HCT116 (cell line): ENCODE results near the gene EEIG1. TPM values are rescaled to one million over a fixed set of nuclear protein-coding genes. Genes with fewer than 3 reads are reported as not detected.

Experiments used
- ATAC-seq: fragments of 200-7000 bp; cut with Tn5 transposase; 2 replicates; pipeline ENCODE4 v1.9.1; 2020; ENCODE audit warnings: mild to moderate bottlenecking, moderate library complexity
- BruUV-seq: library from RNA; stranded (reverse); fragments of 400-500 nt; replicated peaks from 2 replicates; lab custom pipeline; 2021; lab: Mats Ljungman, UMichigan
- CTCF ChIA-PET: fragments of 300-600 bp; sonication (Branson Sonifier 250); formaldehyde crosslinking; loops from one replicate; lab custom pipeline; 2021; ENCODE audit warnings: antibody characterized with exemption; lab: Charles Lee
- POLR2A ChIA-PET: fragments of 300-600, 350-600 bp; sonication (Branson Sonifier 250); formaldehyde crosslinking; loops from one replicate; lab custom pipeline; 2021; ENCODE audit warnings: antibody characterized with exemption; lab: Charles Lee
- RAD21 ChIA-PET, 2 experiments: fragments of 300-600 bp; sonication (Branson Sonifier 250); formaldehyde crosslinking; loops; one replicate each; lab custom pipeline; 2023; ENCODE audit warnings: low total read pairs in 2 of 2; ENCODE audit not compliant: uncharacterized antibody in 2 of 2, unreplicated experiment in 2 of 2, low non-redundant PET in 1 of 2; lab: Charles Lee
- DNase-seq: peaks from one replicate; pipeline ENCODE4 v3.0.0-alpha.2; 2010; ENCODE audit warnings: low read depth, low spot score
- H2AFZ ChIP-seq: fragments of 200-600 bp; shearing (Covaris generic), sonication (generic); 2 replicates; pipeline ENCODE4 v1.6.1; 2017; ENCODE audit warnings: low read depth, mixed run types, mixed read lengths, antibody characterized with exemption, low read length; ENCODE audit not compliant: poor library complexity, severe bottlenecking
- H3K27ac ChIP-seq: 2 replicates; pipeline ENCODE4 v1.5.1; 2012; ENCODE audit warnings: low read depth, low read length
- H3K27me3 ChIP-seq: fragments of 200-600 bp; sonication (generic); 2 replicates; pipeline ENCODE4 v1.6.1; 2016; ENCODE audit warnings: mixed run types, low read length, mixed read lengths; ENCODE audit not compliant: insufficient read depth
- H3K36me3 ChIP-seq, 2 experiments: fragments of 200-500 bp in 1 of 2; fragments of 200-600 bp in 1 of 2; sonication (Bioruptor generic) in 1 of 2; sonication (generic) in 1 of 2; 2 replicates each; pipeline versions ENCODE4 v1.5.1 to v1.6.1; 2014 to 2016; ENCODE audit warnings: low read length in 2 of 2, inconsistent platforms in 1 of 2, mixed read lengths in 1 of 2, mixed run types in 1 of 2; ENCODE audit not compliant: insufficient read depth in 2 of 2, control insufficient read depth in 1 of 2
- H3K4me1 ChIP-seq, 2 experiments: fragments of 200-600 bp in 1 of 2; sonication (generic) in 1 of 2; 2 replicates each; pipeline versions ENCODE4 v1.5.1 to v1.6.1; 2012 to 2017; ENCODE audit warnings: low read length in 2 of 2, inconsistent platforms in 1 of 2, mild to moderate bottlenecking in 1 of 2, mixed read lengths in 1 of 2, mixed run types in 1 of 2, moderate library complexity in 1 of 2; ENCODE audit not compliant: insufficient read depth in 2 of 2, control insufficient read depth in 1 of 2
- H3K4me2 ChIP-seq: fragments of 200-600 bp; sonication (generic); 2 replicates; pipeline ENCODE4 v1.6.1; 2017; ENCODE audit warnings: mixed run types, low read length, mixed read lengths
- H3K4me3 ChIP-seq, 2 experiments: fragments of 200-600 bp in 1 of 2; sonication (generic) in 1 of 2; replicated peaks in 1 of 2; 2 replicates each; pipeline ENCODE4 v1.5.1; 2011 to 2016; ENCODE audit warnings: low read length in 2 of 2, control low read depth in 1 of 2, low read depth in 1 of 2, mild to moderate bottlenecking in 1 of 2, mixed read lengths in 1 of 2, mixed run types in 1 of 2
- H3K79me2 ChIP-seq: fragments of 200-600 bp; sonication (generic); 2 replicates; pipeline ENCODE4 v1.6.1; 2017; ENCODE audit warnings: mild to moderate bottlenecking, mixed run types, low read length, moderate library complexity, mixed read lengths; ENCODE audit not compliant: insufficient read depth
- H3K9ac ChIP-seq: fragments of 200-600 bp; sonication (generic); 2 replicates; pipeline ENCODE4 v1.6.1; 2016; ENCODE audit warnings: low read length, mixed read lengths
- H3K9me2 ChIP-seq: fragments of 200-600 bp; sonication (generic), shearing (Covaris generic); 2 replicates; pipeline ENCODE4 v1.6.1; 2017; ENCODE audit warnings: mixed run types, mild to moderate bottlenecking, moderate library complexity; ENCODE audit not compliant: insufficient read depth
- H3K9me3 ChIP-seq, 2 experiments: fragments of 200-500 bp in 1 of 2; fragments of 200-600 bp in 1 of 2; sonication (Bioruptor generic) in 1 of 2; sonication (generic) in 1 of 2; 2 replicates each; pipeline ENCODE4 v1.6.1; 2014 to 2017; ENCODE audit warnings: low read length in 2 of 2, mixed read lengths in 2 of 2, inconsistent platforms in 1 of 2, low read depth in 1 of 2, mild to moderate bottlenecking in 1 of 2, mixed run types in 1 of 2, moderate library complexity in 1 of 2; ENCODE audit not compliant: control insufficient read depth in 1 of 2, insufficient read depth in 1 of 2
- H4K20me1 ChIP-seq: fragments of 200-600 bp; sonication (generic), shearing (Covaris generic); 2 replicates; pipeline ENCODE4 v1.6.1; 2017; ENCODE audit warnings: mixed run types, mild to moderate bottlenecking, moderate library complexity; ENCODE audit not compliant: insufficient read depth
- ATF3 ChIP-seq: IDR thresholded peaks from 2 replicates; pipeline ENCODE4 v1.6.1; 2012
- EZH2 ChIP-seq: fragments of 200-600 bp; sonication (generic); IDR thresholded peaks from 2 replicates; pipeline ENCODE4 v1.6.1; 2017; ENCODE audit warnings: antibody characterized with exemption, mixed run types
- REST ChIP-seq: IDR thresholded peaks from 2 replicates; pipeline ENCODE4 v1.6.1; 2012; ENCODE audit warnings: low read depth
- TCF7L2 ChIP-seq: IDR thresholded peaks from 2 replicates; pipeline ENCODE4 v1.7.0; 2011; ENCODE audit warnings: borderline replicate concordance, inconsistent platforms; ENCODE audit not compliant: insufficient read depth, insufficient read length; ENCODE audit errors: extremely low read depth
- intact Hi-C: fragments of 100-400 bp; cut with micrococcal nuclease; formaldehyde crosslinking; loops from 2 replicates; pipeline ENCODE4 v1.10.0; 2022
- total RNA-seq: library from RNA; stranded (reverse); gene quantifications from one replicate; pipeline ENCODE4 v1.2.1, GENCODE V29; 2021; ENCODE audit not compliant: unreplicated experiment

Gene EEIG1
- total RNA-seq, 1 experiment from 2014 or later = 44.2 TPM

- ChIA-PET POLR2A (no interaction called here), RAD21 (interaction anchor here in 1 of 2 experiments (0.6 kb wide), 1 partner anchor 14 kb away, joined by 3 read pairs; no protein-coding TSS in a partner anchor), CTCF (no interaction called here)
- peak overlapping the region; percentile 22 for H3K9ac ChIP-seq
- BruUV-seq = no TSS peak
- peak overlapping the region; percentile 31; the same call in 1 of the 2 replicates for H3K27ac ChIP-seq
- H3K9me2 ChIP-seq = no peaks in the 10 kb centered on the region
- DNase-seq (no peak), ATAC-seq (peak; percentile 23; the same call in 1 of the 2 replicates)
- H3K4me2 ChIP-seq = peak overlapping the region; percentile 41
- H3K27me3 ChIP-seq = no peaks in the 10 kb centered on the region
- peaks cover 43% of the 10 kb centered on the region for H3K79me2 ChIP-seq
- intact Hi-C loops = no loop called here
- H3K4me1 ChIP-seq = peaks cover 50 to 61% of the 10 kb centered on the region in 2 experiments
- no peaks in the 10 kb centered on the region for H3K36me3 ChIP-seq
- TF ChIP-seq REST (no peak), ATF3 (no peak), EZH2 (no peak), TCF7L2 (peak; percentile 51)
- H2AFZ ChIP-seq = no peak overlapping the region
- H4K20me1 ChIP-seq = peaks cover 4% of the 10 kb centered on the region; the same call in 1 of the 2 replicates
- H3K4me3 ChIP-seq = no peak overlapping the region
- no peaks in the 10 kb centered on the region for H3K9me3 ChIP-seq
Measured at GRCh38 chr9:127950513-127951289, 30.1 kb downstream of the EEIG1 start.
